Forelimb muscle (tissue), 1 donor: Measurements from ENCODE around the gene CELF2. TPM values are rescaled to one million over a fixed set of nuclear protein-coding genes. Genes with fewer than 3 reads are reported as not detected.

Experiments used
- DNase-seq: peaks from one replicate; pipeline ENCODE4 v3.0.0-alpha.2; 2013; ENCODE audit warnings: low read depth
- polyA plus RNA-seq: library from polyadenylated mRNA; unstranded; fragments of 120-200 nt; gene quantifications from one replicate; pipeline ENCODE4 v1.2.1, GENCODE V29; 2013; ENCODE audit not compliant: insufficient read length

The CELF2 gene
- polyA plus RNA-seq, 1 donor = 70.1 TPM

DNA sequence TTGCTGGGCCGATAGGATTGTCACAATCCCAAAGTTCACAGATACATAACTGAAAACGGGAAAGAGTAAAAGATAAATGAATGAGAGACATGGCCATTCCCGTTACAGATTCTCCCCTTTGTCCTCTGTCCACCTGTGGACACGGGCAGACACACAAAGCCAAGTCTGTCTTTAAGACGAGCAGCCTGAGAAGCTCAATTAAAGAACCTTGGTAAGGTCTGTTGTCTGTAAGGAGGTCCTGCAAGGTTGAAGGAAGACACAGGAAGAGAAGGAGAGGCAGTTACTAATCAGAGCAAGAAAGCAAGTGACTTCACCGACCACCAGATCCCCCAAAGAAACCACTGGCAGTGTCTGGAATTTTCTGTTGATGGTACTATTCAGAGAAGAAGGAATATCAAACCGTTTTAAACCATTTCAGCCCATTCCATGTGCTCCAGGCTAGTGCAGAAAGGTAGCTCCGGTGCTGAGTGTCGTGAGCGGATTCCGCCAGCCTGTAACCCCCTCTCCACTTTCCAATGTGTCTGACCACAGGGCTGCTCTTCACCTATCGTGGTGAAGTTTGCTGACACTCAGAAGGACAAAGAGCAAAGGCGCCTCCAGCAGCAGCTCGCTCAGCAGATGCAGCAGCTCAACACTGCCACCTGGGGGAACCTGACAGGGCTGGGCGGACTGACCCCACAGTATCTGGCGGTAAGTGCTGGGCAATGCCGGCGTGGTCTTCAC is 252.6 kb downstream of the CELF2 start:
- peak; percentile 46 for DNase-seq

DNA sequence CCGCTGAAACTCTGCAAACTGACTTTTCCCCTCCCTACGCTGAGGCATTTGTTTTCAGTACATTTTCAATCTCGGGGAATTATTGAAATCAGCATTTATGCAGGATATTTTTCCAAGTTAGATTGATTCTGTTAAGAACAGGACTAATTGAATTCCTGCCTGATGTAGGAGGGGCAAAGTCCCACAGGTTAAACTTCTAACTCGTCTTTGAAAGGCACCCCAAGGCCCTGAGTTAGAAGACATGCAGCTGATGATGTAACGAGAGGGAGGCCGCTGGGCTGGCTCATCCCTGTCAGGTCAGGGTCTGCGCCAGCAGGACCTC is 253.1 kb downstream of the CELF2 start:
- DNase-seq = no peak

DNA sequence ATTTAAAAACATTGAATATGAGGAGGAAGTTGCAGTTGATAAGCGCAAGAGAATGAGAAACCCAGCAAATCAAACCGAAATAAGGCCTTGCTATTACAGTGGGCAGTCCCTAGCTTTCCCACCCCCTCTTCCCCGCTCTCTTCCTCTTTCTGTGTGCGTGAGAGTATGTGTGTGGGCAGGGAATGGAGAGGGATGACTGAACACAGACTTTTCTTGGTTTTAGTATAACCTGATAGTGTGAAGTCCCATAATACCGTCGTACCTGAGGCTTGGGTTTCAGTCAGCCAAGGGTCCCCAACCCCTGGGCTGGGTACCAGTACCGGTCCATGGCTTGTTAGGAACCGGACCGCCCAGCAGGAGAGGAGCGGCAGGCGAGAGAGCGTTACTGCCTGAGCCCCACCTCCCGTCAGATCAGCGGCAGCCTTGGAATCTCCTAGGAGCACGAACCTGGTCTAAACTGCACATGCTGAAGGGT is 255.3 kb downstream of the CELF2 start:
- no peak for DNase-seq

DNA sequence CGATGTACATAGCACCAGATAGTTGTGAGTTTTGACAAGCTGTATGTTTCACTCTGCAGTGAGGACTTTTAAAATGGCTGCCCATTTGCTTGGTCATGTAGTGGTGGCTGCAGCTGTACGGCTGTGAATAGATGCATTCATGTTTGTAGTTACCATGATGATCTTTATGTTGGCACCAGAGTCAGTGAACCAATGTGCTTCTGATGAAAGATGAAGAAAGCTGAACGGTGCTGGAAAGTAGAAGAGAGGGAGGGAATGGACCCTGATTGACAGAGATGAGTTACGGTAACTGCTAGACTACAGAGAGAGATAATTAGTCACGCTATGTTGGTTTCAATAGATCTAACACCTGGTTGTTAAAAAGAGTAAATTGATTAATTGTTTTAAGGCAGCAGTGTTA is 256.8 kb downstream of the CELF2 start:
- DNase-seq = no peak

DNA sequence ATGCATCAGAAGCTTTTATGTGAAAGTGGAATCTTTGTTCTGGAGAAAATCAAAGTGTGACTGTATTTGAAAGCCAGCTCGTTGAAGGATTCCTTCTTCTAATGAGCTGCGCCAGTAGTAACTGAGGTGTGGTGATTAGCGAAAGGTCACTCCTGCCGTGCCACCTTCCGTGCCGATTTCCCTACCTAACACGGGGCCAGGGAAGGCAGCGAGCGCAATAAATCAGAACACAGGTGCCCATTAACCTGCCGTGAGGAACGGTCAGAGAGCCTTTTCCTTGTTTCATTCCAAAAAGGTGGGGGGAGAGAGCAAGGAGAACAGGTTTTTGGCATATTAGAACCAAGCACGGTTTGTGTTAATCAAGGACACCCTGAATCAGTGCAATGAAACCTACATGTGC is 258.0 kb downstream of the CELF2 start:
- no peak for DNase-seq

DNA sequence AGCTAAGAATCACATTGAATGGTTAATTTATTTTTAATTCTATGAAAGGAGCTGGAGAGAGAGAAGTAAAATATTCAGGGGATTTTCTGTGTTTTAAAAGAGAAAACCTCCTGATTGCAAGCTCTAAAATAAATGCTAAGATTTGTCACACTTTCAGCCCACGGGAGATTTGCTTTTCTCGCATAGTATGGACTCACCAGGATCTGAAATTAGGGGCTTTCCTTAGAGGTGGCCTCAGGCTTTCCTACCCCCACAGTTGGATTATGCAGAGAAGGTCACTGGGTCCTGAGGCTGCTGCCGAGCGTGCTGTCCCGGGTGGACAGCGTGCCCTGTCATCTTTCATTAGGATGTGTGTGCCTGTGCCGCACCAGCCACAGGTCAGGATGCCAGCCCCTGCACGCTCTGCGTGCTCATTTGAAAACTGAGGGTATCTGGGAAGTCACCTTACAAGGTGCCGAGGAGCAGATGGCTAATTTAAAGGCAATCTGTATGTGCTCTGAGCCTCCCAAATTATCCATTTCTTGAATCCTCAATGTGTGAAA is 258.8 kb downstream of the CELF2 start:
- no peak for DNase-seq

DNA sequence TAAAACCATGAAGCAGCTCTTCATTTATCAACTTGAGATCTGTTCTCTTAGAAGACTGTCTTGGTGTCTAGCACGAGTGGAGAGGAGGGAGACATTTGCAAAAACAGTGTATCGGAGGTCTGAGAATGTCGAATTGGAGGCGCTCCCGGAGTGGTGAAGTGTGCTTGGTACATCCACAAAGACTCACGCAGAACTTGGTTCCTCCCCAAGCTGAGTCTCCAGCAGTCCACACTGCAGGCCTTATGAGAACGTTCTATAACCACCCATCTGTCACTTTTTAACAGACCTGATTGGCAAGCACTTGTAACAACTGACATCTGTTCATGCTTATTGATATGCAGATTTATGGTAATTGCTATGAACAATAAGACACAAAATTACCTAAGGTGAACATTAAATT is 261.6 kb downstream of the CELF2 start:
- DNase-seq = no peak

DNA sequence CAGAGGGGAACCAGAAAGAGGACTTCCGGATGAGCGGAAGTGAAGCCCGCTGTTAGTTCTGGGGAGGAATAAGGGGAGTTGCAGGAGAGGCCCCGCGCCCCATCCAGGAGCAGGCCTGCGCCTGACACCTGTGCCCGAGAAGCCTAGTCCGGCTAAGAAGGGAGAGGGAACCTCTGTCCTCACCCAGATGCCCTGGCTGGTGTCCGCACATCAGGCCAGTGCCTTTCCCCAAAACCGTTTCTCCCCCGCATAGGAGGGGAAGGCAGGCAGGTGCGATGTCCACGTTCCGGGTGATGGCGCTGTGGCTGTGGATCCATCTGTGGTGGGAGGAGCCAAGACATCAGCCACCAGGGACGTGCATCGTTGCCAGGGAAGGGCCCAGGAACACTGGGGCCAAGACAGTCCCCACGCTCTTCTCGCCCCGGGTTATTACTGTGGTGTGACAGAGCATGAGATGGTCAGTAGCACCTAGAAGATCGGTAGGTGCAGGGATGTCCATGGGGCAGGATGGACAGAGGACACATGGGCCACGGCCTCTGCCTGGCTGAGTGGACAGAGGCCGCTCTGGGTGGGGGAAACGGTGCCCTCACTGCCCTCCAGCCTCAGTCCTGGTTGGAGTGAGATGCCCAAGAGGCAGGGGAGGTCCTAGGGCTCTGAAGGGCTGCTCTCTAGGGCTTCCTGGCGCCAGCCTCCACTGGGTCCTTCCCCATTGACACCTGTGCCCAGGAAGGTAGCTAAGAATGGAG is 262.7 kb downstream of the CELF2 start:
- DNase-seq = no peak

DNA sequence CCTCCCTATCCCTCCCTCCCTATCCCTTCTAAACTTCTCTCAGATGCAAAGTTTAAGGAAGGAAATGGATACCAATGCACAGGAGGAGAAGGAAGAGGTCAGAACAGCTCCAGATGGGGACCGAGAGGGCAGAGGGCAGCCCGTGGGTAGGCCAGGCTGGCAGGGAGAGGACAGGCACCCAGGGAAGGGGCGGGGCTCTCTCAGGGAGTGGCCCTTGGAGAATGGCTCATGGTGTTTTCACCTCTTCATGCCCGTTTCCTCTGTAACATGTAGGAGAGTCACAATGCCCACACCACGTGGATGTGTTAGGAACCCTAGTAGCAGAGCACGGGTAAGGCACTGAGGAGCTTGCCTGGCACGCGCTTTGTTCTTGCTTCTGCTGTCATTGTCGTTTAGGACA is 264.5 kb downstream of the CELF2 start:
- DNase-seq = no peak

DNA sequence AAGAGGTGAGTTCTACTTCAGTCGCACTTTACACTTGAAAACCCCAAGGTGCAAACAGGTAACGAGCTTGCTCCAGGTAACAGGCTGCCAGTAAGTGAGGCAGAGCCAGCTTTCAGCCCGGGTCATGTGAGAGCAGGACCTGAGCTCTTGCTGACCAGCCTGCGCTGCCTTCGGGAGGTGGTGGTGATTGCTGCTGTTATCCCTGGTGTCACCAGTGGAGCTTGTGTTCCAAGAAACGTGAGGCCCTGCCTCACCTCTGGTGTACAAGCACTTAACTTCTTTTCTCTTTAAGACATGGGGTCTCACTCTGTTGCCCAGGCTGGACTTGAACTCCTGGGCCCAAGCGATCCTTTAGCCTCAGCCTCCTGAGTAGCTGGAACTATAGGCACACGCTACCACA is 265.0 kb downstream of the CELF2 start:
- DNase-seq = no peak

DNA sequence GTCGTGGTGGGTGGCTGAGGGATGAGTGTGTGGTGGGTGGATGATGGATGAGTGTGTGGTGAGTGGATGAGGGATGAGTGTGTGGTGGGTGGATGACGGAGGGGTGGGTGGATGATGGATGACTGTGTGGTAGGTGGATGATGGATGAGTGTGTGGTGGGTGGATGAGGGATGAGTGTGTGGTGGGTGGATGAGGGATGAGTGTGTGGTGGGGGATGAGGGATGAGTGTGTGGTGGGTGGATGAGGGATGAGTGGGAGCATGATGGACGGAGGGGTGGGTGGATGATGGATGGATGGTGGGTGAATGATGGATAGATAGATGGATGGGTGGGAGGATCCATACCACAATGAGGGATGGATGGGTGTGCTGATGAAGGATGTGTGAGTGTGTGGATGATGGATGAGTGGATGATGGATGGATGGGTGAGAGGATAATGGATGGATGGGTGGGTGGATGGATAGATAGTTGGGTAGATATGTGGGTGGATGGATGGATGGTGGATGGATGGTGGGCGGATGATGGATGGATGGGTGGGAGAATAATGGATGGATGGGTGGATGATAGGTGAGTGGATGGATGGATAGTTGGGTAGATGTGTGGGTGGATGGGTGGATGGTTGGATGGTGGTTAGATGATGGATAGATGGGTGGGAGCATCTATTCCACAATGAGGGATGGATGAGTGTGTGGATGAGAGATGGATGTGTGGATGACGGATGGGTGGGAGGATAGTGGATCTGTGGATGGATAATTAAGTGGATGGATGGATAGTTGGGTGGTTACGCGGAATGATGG is 266.8 kb downstream of the CELF2 start:
- DNase-seq = no peak

DNA sequence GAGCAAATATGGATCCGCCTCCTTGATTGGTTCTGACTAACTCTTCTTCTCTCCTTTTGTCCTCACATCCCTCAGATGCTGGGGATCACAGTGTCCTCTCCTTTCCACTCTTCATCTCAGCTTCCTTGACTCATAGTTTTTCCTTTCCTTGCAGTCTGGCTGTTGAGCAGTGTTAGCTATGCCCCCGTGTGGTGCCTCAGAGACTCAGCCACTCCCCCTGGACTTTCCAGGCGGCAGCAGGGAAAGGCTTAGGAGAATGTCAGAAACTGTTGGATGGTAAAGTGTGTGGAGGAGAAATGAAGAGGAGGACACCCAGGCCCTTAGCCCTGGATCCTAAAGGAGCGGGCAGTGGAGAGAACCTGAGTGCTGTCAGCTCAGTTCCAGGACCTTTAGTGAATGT is 267.5 kb downstream of the CELF2 start:
- DNase-seq = no peak

DNA sequence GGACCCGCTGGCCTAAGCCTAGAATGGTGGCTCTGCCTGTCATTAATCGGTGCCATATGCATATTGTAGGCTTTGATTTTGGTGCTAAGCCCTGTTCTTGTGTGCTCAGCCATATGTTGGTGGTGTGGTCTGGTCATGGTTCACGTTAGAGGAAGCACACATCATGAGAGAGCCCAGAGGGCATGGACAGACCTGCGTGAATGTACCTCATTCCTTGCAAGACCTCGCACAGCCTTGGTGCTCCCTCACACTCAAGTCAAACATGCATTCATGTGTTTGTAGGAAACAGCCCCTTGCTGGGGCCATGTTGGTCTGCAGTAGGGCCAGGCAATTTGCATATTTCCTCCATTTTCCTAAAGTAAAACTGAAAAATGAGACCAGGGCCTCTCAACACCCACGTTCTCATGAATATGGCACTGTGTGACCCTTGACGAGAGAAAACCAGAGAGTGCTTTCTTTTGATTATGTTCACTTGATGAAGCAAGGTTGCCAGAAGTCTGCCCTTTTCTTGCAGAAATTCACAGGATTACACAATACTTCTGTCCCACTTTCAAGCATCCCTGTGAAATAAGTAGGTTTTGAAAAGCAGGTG is 268.7 kb downstream of the CELF2 start:
- no peak for DNase-seq

DNA sequence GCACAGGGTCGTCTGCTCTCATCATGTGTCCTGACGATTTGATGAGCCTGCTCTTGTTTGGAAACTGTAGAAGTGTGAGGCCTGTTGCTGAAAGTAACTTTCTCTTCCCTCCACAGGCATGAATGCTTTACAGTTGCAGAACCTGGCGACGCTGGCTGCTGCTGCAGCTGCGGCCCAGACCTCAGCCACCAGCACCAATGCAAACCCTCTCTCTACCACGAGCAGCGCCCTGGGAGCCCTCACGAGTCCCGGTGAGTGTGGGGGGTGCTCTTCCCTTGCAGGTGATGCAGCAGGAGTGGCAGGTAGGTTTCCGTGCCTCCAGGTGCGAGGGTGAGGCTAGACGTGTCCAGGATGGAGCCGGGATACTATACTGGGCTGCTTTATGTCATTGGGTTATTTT is 270.6 kb downstream of the CELF2 start:
- no peak for DNase-seq

DNA sequence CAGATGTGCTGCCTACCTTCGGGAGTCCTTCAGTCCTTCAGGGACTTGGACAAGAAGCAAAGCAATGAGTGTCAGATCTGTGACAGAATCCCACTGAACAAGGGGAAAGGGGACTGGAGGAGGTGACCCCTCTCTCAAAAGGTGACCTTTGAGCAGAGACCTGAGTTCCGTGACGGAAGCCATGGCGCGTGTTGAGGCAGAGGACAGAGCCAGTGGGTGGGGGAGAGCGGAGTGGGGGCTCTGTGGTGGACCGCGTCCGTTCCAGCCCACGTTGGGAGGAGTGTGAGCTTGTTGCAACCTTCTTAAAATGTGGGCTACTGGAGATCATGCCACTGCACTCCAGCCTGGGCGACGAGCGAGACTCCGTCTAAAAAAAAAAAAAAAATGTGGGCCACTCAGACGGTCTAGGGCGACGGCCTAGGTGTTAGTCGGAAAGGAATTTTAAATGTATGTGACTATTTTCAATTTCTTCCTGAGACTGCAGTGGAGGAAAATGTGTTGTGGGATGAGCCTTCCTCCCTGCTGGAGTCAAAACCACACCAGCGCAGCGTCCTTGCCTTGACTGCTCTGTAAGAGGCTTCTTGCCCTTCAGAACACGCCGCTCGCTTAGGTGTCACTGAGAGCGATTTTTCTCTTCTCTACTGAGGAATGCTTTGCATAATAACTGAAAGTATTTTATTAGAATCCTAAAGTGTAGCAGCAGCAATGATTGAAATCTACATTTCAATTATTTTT is 272.7 kb downstream of the CELF2 start:
- no peak for DNase-seq

DNA sequence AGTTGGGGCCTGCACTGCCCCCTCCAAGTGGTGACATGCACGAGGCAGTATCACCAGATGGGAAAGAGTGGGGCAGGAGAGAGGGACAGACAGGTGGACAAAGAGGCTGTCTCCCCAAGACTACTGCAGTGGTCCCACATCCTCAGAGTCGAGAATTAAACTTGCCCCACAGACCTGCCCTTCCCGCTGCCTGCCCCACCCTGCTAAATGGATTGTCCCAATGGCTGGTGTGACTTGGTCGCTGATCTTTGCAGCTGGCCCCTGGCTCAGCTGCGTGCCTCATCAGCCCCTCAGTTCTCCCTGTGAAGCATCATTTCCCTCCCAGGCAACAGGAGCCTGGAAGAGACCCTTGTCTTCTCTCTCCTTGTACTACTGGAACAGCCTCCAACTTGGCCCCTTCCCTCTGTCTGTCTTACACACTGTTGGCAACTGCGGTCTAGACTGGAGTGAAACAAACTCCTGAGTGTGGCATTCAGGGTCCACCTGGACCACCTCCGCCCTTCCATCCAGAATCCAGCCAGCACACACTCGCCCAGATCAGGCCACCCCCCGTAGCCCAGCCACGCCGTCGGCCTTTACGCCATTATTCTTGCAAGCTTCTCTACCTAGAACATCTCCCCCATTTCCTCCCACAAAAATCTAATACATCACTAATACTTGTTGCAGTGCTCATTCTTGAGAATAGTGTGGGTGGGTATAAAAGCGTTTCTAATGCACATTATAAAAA is 275.1 kb downstream of the CELF2 start:
- no peak for DNase-seq

DNA sequence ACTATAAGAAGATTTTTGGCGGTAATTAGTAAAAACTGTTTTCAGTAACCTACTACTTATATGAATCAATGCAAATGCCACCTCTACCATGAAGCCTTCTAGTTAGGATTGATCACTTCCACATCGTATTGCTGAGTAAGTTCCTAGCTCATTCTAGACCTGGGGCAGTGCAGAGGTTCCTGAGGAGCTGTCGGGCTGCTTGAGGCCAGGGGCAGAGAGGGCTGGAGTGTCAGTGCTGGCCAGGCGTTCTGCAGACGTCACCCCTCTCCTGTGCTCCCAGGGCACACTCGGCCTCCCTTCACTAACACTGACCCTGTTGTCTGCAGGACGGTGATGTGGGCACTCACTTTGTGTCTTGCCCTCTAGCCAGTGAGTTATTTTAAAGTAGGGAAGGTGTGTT is 275.7 kb downstream of the CELF2 start:
- no peak for DNase-seq

DNA sequence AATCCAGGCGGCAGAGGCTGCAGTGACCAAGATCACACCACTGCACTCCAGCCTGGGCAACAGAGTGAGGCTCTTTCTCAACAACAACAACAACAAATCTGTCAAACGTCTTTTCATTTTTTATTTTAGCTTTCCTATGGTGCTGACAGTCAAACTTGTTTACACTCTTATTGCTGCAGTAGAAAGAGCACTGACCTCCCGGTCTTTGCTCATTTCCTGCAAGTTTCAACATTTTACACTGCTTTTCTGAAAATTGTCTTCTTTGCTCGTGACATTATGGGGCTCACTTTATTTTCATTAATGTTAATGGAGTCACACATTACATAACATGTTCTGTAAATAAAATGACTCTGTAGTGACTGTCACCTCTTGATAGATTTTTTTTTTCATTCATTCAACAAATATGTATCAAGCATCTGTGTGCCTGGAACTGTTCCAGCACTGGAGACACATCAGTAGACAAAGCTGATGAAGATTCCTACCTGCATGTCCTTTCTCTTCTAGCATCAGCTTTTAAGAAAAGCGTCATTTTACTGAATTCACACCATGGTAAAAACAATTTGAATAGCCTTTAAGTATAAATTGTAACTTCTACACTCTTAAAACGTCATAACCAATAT is 277.3 kb downstream of the CELF2 start:
- DNase-seq = no peak

DNA sequence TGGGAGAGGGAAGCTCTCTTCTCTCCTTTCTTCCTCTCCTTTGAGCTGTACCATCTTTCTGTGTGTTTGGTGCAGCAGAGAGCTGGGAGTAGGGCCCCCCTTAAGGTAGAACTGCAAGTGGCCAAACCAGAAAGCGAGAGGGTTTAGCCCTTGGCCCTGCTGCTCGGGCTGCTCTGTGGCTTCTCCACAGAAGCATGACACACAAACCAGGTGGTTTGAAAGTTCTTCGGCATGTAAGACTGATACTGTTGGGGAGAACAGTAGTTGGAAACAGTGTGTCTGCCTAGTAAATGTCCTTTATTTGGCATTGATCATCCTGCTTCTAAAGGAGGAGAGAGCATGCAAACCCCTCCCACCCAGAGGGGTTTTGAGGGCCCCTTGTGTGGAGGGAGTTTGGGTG is 277.8 kb downstream of the CELF2 start:
- DNase-seq = no peak

DNA sequence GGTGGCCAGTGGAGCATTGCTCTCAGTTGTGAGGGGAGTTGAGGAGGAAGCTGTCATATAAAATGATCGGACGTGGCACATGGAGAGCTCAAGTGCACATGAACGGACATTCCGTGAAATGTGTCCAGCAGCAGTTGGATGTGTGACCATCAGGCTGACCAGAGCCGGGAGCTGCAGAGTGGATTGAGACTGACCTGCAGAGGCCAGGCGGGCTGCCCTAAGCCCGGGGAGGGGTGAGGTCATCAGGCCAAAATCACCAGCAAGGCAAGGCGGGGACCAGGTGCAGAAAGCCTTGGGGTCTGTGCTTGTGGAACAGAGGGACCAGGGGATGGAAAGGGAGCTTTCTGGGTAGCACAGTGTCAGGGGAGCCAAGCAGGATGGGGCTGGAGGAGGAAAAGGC is 279.5 kb downstream of the CELF2 start:
- no peak for DNase-seq
